Measurements from ENCODE around the gene P3R3URF. TPM values are rescaled to one million over a fixed set of nuclear protein-coding genes. Genes with fewer than 3 reads are reported as not detected.

P3R3URF gene
- total RNA-seq, 2 donors from 2014 or later: not detected

- WGBS: 93% methylated on average over 9 of the region's 9 CpGs
- no peaks in the 10 kb centered on the region for H3K27me3 ChIP-seq (replicated peaks; ENCODE audit: insufficient read depth)
- no peak overlapping the region for H3K4me3 ChIP-seq
- no peak for DNase-seq (ENCODE audit: low spot score)
- no peaks in the 10 kb centered on the region for H3K9me3 ChIP-seq
- H3K27ac ChIP-seq: peak overlapping the region in 1 of 2 donors; percentile 82
- H3K36me3 ChIP-seq: peaks cover 0 to 4% of the 10 kb centered on the region in 2 donors
- peaks cover 10% of the 10 kb centered on the region for H3K4me1 ChIP-seq (replicated peaks)
- intact Hi-C loops (cut with DNase I): no loop called here
- TF ChIP-seq CTCF (IDR thresholded peaks at IDR 0.05): no peak
- no peak for TF ChIP-seq POLR2AphosphoS5 (IDR thresholded peaks at IDR 0.05)
- no peak for TF ChIP-seq POLR2A (IDR thresholded peaks at IDR 0.05)
Observed at GRCh38 chr1:46196609-46197008, 20.3 kb upstream of the P3R3URF start.

- Histone ChIP-seq H3K9me3 (no peaks in the 10 kb centered on the region), H3K4me1 (replicated peaks) (peaks cover 10% of the 10 kb centered on the region), H3K4me3 (no peak overlapping the region), H3K27ac (no peak overlapping the region), H3K36me3 (peaks cover 0 to 4% of the 10 kb centered on the region in 2 donors), H3K27me3 (replicated peaks; ENCODE audit: insufficient read depth) (no peaks in the 10 kb centered on the region)
- no peak for TF ChIP-seq CTCF (IDR thresholded peaks at IDR 0.05)
- TF ChIP-seq POLR2A (IDR thresholded peaks at IDR 0.05): no peak
- TF ChIP-seq POLR2AphosphoS5 (IDR thresholded peaks at IDR 0.05): no peak
- intact Hi-C loops (cut with DNase I): no loop called here
- no peak for DNase-seq (ENCODE audit: low spot score)
- 67% methylated on average over 5 of the region's 5 CpGs for WGBS
Observed at GRCh38 chr1:46194641-46195193, 18.4 kb upstream of the P3R3URF start.

GRCh38 chr1:46193984-46194570 is 17.8 kb upstream of the P3R3URF start:
- peaks cover 13% of the 10 kb centered on the region for H3K4me1 ChIP-seq (replicated peaks)
- intact Hi-C loops (cut with DNase I): no loop called here
- no peaks in the 10 kb centered on the region for H3K9me3 ChIP-seq
- DNase-seq (ENCODE audit: low spot score): no peak
- 73% methylated on average over 4 of the region's 9 CpGs for WGBS
- peaks cover 0 to 4% of the 10 kb centered on the region in 2 donors for H3K36me3 ChIP-seq
- TF ChIP-seq POLR2AphosphoS5 (IDR thresholded peaks at IDR 0.05): no peak
- TF ChIP-seq CTCF (IDR thresholded peaks at IDR 0.05): no peak
- no peak for TF ChIP-seq POLR2A (IDR thresholded peaks at IDR 0.05)
- no peak overlapping the region for H3K27ac ChIP-seq
- no peak overlapping the region for H3K4me3 ChIP-seq
- H3K27me3 ChIP-seq (replicated peaks; ENCODE audit: insufficient read depth): no peaks in the 10 kb centered on the region

- Histone ChIP-seq H3K36me3 (peaks cover 0 to 4% of the 10 kb centered on the region in 2 donors), H3K9me3 (no peaks in the 10 kb centered on the region), H3K27ac (no peak overlapping the region), H3K27me3 (replicated peaks; ENCODE audit: insufficient read depth) (no peaks in the 10 kb centered on the region), H3K4me3 (no peak overlapping the region), H3K4me1 (replicated peaks) (peaks cover 20% of the 10 kb centered on the region)
- intact Hi-C loops (cut with DNase I): no loop called here
- no peak for DNase-seq (ENCODE audit: low spot score)
- 95% methylated on average over 7 of the region's 7 CpGs for WGBS
- TF ChIP-seq CTCF (IDR thresholded peaks at IDR 0.05): no peak
- no peak for TF ChIP-seq POLR2AphosphoS5 (IDR thresholded peaks at IDR 0.05)
- no peak for TF ChIP-seq POLR2A (IDR thresholded peaks at IDR 0.05)
Observed at GRCh38 chr1:46193285-46193684, 17.0 kb upstream of the P3R3URF start.

- peaks cover 0 to 4% of the 10 kb centered on the region in 2 donors for H3K36me3 ChIP-seq
- no peak overlapping the region for H3K27ac ChIP-seq
- 86% methylated on average over 10 of the region's 10 CpGs for WGBS
- intact Hi-C loops (cut with DNase I): no loop called here
- H3K4me1 ChIP-seq (replicated peaks): peaks cover 19% of the 10 kb centered on the region
- no peak overlapping the region for H3K4me3 ChIP-seq
- H3K27me3 ChIP-seq (replicated peaks; ENCODE audit: insufficient read depth): no peaks in the 10 kb centered on the region
- TF ChIP-seq POLR2AphosphoS5 (IDR thresholded peaks at IDR 0.05): no peak
- no peak for TF ChIP-seq POLR2A (IDR thresholded peaks at IDR 0.05)
- TF ChIP-seq CTCF (IDR thresholded peaks at IDR 0.05): no peak
- H3K9me3 ChIP-seq: no peaks in the 10 kb centered on the region
- DNase-seq (ENCODE audit: low spot score): no peak
Observed at GRCh38 chr1:46192171-46192570, 15.9 kb upstream of the P3R3URF start.

Data from prostate gland (tissue), 2 donors.